Measurements from ENCODE around the gene TYW3.
"Not testable (repeated sequence)": the region's sequence is repeated elsewhere in the genome, so short reads cannot be mapped to it uniquely, and the experiment has no call there.

The TYW3 gene

DNA sequence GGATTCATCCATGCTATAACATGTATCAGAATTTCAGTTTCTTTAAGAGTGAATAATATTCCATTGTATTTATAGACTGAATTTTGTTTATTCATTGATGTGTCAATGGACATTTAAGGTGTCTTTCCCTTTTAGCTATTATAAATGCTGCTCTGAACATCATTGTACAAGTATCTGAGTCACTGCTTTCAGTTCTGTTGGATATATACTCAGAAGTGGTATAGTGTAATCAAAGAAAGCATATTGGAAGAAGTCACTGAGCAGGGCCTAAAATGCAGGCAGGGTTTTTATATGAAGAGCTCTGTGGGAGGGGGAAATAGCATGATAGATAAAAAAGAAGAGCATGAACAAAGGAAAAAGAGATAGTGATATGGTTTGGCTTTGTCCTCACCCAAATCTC is 22.5 kb downstream of the TYW3 start:
- no peak overlapping the region for H3K27ac ChIP-seq
- peaks cover 26% of the 10 kb centered on the region for H3K36me3 ChIP-seq
- no peak for DNase-seq

GRCh38 chr1:74756650-74757049 is 23.7 kb downstream of the TYW3 start:
- not testable (repeated sequence) for DNase-seq, H3K27ac ChIP-seq
- H3K36me3 ChIP-seq: peaks cover 26% of the 10 kb centered on the region

More for the DNA sequence above, 22.5 kb downstream of the TYW3 start:
- no peaks in the 10 kb centered on the region for H3K27me3 ChIP-seq (ENCODE audit: insufficient read depth, low read depth, severe bottlenecking)
- no peak for TF ChIP-seq CTCF (IDR thresholded peaks at IDR 0.05; ENCODE audit: low read depth, low read length)
- no peak overlapping the region for H3K4me3 ChIP-seq (ENCODE audit: low read depth, low read length)
- no peaks in the 10 kb centered on the region for H3K9me3 ChIP-seq (ENCODE audit: severe bottlenecking)

DNA sequence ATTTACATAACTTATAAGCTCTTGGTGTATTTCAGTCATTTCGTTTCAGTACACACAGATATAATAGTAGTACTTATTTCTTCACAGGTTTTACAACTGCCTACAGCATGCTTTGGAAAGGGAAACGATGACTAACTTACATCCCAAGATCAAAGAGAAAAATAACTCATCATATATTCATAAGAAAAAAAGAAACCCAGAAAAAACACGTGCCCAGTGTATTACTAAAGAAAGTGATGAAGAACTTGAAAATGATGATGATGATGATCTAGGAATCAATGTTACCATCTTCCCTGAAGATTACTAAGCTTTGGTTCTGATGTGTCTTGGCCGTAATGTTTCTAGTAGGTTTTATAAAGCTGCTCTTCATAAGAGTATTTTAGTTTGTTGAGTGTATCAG is 30.9 kb downstream of the TYW3 start:
- H3K4me3 ChIP-seq (ENCODE audit: low read depth, low read length): no peak overlapping the region
- no peak overlapping the region for H3K27ac ChIP-seq
- no peaks in the 10 kb centered on the region for H3K27me3 ChIP-seq (ENCODE audit: insufficient read depth, low read depth, severe bottlenecking)
- no peaks in the 10 kb centered on the region for H3K9me3 ChIP-seq (ENCODE audit: severe bottlenecking)
- DNase-seq: no peak
- no peak for TF ChIP-seq CTCF (IDR thresholded peaks at IDR 0.05; ENCODE audit: low read depth, low read length)
- H3K36me3 ChIP-seq: peaks cover 5% of the 10 kb centered on the region; the same call in 1 of the 2 replicates

More at GRCh38 chr1:74756650-74757049, 23.7 kb downstream of the TYW3 start:
- not testable (repeated sequence) for H3K27me3 ChIP-seq (ENCODE audit: insufficient read depth, low read depth, severe bottlenecking); H3K9me3 ChIP-seq (ENCODE audit: severe bottlenecking); H3K4me3 ChIP-seq (ENCODE audit: low read depth, low read length)

DNA sequence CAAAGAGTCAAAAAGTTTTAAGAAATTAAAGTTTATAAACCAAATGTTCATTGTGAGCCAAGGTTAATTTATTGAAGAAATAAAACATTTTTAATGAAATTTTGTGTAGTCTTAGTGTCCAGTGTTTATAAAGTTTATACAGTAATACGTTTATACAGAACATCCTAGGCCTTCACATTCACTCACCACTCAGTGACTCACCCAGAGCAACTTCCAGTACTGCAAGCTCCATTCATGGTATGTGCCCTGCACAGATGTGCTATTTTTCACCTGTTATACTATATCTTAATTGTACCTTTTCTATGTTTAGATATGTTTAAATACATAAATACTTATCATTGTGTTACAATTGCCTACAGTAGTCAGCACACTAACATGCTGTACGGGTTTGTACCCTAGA is 33.6 kb downstream of the TYW3 start:
- H3K9me3 ChIP-seq (ENCODE audit: severe bottlenecking): no peaks in the 10 kb centered on the region
- DNase-seq: no peak
- no peak overlapping the region for H3K4me3 ChIP-seq (ENCODE audit: low read depth, low read length)
- no peaks in the 10 kb centered on the region for H3K36me3 ChIP-seq
- TF ChIP-seq CTCF (IDR thresholded peaks at IDR 0.05; ENCODE audit: low read depth, low read length): no peak
- no peaks in the 10 kb centered on the region for H3K27me3 ChIP-seq (ENCODE audit: insufficient read depth, low read depth, severe bottlenecking)
- no peak overlapping the region for H3K27ac ChIP-seq

- 0 out of 2 replicates have a peak, but pooled peaks have one; percentile 26 for TF ChIP-seq CTCF (IDR thresholded peaks at IDR 0.05; ENCODE audit: low read depth, low read length)
- DNase-seq: peak; percentile 25
- H3K27me3 ChIP-seq (ENCODE audit: insufficient read depth, low read depth, severe bottlenecking): no peaks in the 10 kb centered on the region
- H3K4me3 ChIP-seq (ENCODE audit: low read depth, low read length): no peak overlapping the region
- no peaks in the 10 kb centered on the region for H3K9me3 ChIP-seq (ENCODE audit: severe bottlenecking)
- no peaks in the 10 kb centered on the region for H3K36me3 ChIP-seq
- no peak overlapping the region for H3K27ac ChIP-seq
Measured at GRCh38 chr1:74767490-74767889, 34.5 kb downstream of the TYW3 start.

GRCh38 chr1:74771913-74772515 is 39.1 kb downstream of the TYW3 start:
- peak; percentile 45; the same call in 1 of the 2 replicates for TF ChIP-seq CTCF (IDR thresholded peaks at IDR 0.05; ENCODE audit: low read depth, low read length)
- no peaks in the 10 kb centered on the region for H3K9me3 ChIP-seq (ENCODE audit: severe bottlenecking)
- no peaks in the 10 kb centered on the region for H3K27me3 ChIP-seq (ENCODE audit: insufficient read depth, low read depth, severe bottlenecking)
- no peak overlapping the region for H3K27ac ChIP-seq
- no peak overlapping the region for H3K4me3 ChIP-seq (ENCODE audit: low read depth, low read length)
- DNase-seq: peak; percentile 17
- H3K36me3 ChIP-seq: no peaks in the 10 kb centered on the region

All from WERI-Rb-1 (cell line).